Superior temporal gyrus (tissue), 1 donor: ENCODE data around the gene DNAH12.
"Not testable (repeated sequence)": the region's sequence is repeated elsewhere in the genome, so short reads cannot be mapped to it uniquely, and the experiment has no call there.

Experiments
- DNase-seq: peaks from one replicate; pipeline ENCODE4 v3.0.0-alpha.2; 2016; ENCODE audit errors: extremely low spot score

The DNAH12 gene

GRCh38 chr3:57309769-57310360, 234.3 kb downstream of the DNAH12 start:
- no peak for DNase-seq

DNA sequence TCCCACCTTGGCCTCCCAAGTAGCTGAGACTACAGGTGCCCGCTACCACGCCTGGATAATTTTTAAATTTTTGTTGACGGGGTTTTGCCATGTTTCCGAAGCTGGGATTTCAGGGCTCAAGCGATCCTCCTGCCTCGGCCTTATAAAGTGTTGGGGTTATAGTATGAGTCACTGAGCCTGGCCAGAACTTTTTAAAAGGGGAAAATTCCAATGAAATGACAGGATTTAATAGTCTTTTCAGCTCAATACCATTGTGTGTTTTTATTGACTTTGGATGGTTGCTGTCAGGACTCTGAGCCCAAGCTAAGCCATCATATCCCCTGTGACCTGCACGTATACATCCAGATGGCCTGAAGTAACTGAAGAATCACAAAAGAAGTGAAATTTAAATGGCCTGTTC, 240.6 kb downstream of the DNAH12 start:
- DNase-seq = not testable (repeated sequence)

GRCh38 chr3:57298041-57298440, 246.1 kb downstream of the DNAH12 start:
- DNase-seq = no peak

- DNase-seq = no peak
Observed at GRCh38 chr3:57292897-57293526, 251.1 kb downstream of the DNAH12 start.

DNA sequence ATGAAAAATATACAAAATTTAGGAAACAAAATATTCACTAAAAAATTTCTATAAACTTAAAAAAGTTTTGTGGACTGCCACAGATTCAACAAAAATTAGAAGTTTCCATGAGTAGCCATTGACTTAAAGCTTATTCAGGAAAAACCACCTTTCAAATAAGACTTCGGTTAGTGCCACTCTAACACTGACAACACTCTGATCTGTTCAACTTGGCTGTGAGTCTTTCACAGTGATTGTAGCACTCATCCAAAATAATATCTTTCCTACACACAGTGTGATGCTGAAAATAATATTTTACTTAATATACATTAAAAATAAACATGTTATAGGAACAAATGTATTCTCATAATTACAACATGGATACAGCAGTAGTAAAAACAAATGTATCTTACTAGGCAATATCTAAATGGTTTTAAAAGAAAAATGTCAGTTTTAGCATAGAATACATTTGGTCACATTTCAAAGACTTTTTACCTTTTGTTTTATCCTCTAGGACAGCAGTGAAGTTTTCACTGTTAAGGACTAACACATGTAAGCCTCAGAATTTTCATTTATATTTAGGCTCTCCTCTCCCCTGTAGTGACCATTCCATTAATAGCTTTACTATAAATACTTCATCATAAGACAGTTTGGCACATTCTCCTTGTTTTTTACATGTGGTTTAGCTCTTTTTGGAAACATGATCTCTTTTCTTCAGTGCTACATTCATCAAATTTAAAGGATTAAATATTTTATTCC, 251.8 kb downstream of the DNAH12 start, which contains the start of gene ASB14:
TSS of gene ASB14 (minus strand) at position 527 of the 738 bp plus-strand sequence. CDS start 652 bp downstream, outside the sequence.
- DNase-seq = no peak

GRCh38 chr3:57288403-57288802, 255.7 kb downstream of the DNAH12 start:
- no peak for DNase-seq

DNA sequence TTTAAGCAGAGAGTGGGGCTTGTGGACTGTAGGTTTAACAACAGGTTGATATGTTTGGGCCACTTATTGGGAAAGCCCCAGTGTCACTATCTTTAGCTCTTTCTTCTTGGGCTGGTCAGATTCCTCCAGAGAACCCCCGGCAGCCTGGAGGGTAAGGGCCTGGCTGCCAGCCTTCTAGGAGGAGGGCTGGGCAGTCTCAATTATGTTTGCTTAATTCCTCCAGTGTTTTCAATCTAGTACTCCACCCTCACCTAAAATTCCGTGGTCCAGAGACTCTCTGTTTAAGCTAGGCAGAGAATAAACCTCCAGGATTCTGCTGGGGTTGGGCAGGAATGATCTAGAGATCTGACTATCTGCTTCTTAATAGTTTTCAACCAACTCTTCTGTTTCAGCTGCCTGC, 256.9 kb downstream of the DNAH12 start:
- DNase-seq = no peak

- no peak for DNase-seq
Observed at GRCh38 chr3:57283334-57283733, 260.8 kb downstream of the DNAH12 start.

- no peak for DNase-seq
Observed at GRCh38 chr3:57281715-57282114, 262.4 kb downstream of the DNAH12 start.

DNA sequence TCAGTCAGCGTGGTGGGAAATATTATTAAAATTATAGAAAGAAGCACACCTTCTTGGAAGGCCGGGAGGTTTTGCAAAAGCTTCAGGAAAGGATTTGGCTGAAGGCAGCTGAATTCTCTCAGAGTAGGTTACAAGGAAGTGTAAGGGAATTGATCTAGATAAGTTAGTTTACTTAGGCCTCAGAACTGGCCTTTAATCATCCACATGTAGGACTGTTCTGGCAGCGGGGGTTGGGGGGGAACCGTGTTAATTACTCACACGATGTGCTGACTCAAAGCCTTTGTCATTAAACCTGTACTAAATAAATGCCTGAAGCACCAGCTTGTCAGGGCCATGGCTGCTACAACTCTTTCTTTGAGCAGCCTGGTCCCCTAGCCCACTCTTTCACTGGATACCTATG, 264.5 kb downstream of the DNAH12 start:
- DNase-seq = no peak

GRCh38 chr3:57278237-57278636, 265.9 kb downstream of the DNAH12 start:
- no peak for DNase-seq

GRCh38 chr3:57275393-57275792, 268.8 kb downstream of the DNAH12 start:
- no peak for DNase-seq

DNA sequence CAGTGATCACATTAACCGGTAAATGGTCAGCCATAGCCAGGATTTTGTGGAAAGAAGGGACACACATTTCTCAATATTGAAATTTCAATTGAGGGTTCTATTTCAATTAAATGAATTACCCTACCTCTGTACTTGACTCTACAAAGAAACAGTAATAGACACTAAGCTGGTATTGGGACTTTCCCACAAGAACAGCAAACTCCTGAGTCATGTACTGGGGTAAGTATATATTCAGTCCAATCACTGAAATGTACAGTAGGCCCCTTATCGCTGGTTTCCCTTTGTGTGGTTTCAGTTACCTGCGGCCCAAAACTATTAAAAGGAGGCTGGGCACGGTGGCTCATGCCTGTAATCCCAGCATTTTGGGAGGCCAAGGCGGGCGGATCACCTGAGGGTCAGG, 269.3 kb downstream of the DNAH12 start:
- DNase-seq = no peak

GRCh38 chr3:57268416-57268815, 275.7 kb downstream of the DNAH12 start:
- DNase-seq = no peak

GRCh38 chr3:57261929-57262328, 282.2 kb downstream of the DNAH12 start:
- DNase-seq = no peak

DNA sequence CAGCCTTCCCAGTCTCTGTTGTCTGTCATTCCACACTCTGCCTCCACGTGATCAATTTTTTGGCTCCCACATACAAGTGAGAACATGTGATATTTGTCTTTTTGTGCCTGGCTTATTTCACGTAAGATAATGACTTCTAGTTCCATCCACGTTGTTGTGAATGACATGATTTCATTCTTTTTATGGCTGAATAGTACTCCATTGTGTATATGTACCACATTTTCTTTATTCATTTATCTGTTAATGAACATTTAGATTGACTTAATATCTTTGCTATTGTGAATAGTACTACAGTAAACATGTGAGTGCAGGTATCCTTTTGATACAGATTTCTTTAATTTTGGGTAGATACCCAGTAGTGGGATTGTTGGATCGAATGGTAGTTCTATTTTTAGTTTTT, 283.0 kb downstream of the DNAH12 start:
- DNase-seq = no peak

DNA sequence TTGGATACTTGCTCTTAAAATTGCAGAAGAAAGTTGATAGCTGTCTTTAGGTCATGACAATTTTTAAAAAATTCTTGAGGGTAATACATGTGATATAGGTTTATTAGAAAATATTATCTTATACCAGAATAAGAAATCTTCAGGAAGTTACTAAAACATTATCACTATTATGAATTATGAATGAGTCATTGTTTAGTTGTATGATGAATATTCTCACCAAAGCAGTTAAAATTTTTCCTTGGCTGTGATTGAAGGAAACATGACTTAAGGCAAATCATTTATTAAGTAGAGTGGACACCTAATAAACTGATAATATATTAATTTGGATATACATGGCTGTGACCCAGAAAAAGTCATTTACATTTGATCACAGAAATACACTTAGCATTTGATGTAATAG, 286.5 kb downstream of the DNAH12 start:
- no peak for DNase-seq

DNA sequence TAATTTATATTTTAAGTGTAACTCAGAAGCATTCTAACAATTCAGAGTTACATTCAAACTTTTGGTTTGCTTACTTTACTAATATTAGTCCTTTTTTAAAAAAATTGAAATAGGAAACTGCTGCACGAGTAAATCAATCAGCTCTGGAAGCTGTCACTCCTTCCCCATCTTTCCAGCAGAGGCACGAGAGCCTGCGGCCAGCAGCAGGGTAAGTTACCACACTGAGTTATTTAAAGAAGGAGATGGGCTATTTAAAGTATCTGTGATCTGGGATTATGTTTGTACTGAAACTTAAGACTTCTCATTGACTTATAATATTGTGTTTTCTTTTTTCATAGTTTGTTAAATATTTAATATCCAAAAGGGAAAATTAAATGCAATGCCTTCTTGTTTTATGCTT, 287.3 kb downstream of the DNAH12 start:
- no peak for DNase-seq

GRCh38 chr3:57252404-57252803, 291.7 kb downstream of the DNAH12 start:
- no peak for DNase-seq

GRCh38 chr3:57244946-57245345, 299.2 kb downstream of the DNAH12 start:
- DNase-seq = no peak
